Immature natural killer cell (primary cell): ENCODE results near the gene GALNTL6. TPM values are rescaled to one million over a fixed set of nuclear protein-coding genes. Genes with fewer than 3 reads are reported as not detected.
A peak's percentile ranks its signal among the peaks of the same experiment; 100 is the strongest.
"Not testable (repeated sequence)": the region's sequence is repeated elsewhere in the genome, so short reads cannot be mapped to it uniquely, and the experiment has no call there.

Experiments used
- DNase-seq, 3 donors: peaks; one replicate each; pipeline ENCODE4 v3.0.0; 2022; ENCODE audit warnings: mixed read lengths in 1 of 3
- H3K27ac Mint-ChIP-seq, 6 donors: one replicate each; pipeline ENCODE4 v1.8.0; 2020; ENCODE audit warnings: mixed read lengths in 6 of 6, mild to moderate bottlenecking in 5 of 6, inconsistent platforms in 4 of 6, moderate library complexity in 3 of 6
- H3K27me3 Mint-ChIP-seq, 3 donors: one replicate each; pipeline ENCODE4 v1.8.0; 2020 to 2021; ENCODE audit warnings: low read depth in 3 of 3, mild to moderate bottlenecking in 3 of 3, mixed read lengths in 3 of 3, moderate library complexity in 3 of 3, inconsistent platforms in 1 of 3
- H3K36me3 Mint-ChIP-seq, 3 donors: one replicate each; pipeline ENCODE4 v1.8.0; 2020; ENCODE audit warnings: mixed read lengths in 3 of 3, inconsistent platforms in 2 of 3, mild to moderate bottlenecking in 2 of 3
- H3K4me1 Mint-ChIP-seq, 2 donors: one replicate each; pipeline ENCODE4 v1.8.0; 2020; ENCODE audit warnings: inconsistent platforms in 2 of 2, mild to moderate bottlenecking in 2 of 2, mixed read lengths in 2 of 2, moderate library complexity in 1 of 2
- H3K4me3 Mint-ChIP-seq, 5 donors: one replicate each; pipeline ENCODE4 v1.8.0; 2020; ENCODE audit warnings: mild to moderate bottlenecking in 5 of 5, mixed read lengths in 5 of 5, inconsistent platforms in 3 of 5, moderate library complexity in 3 of 5
- H3K9me3 Mint-ChIP-seq, 6 donors: one replicate each; pipeline ENCODE4 v1.8.0; 2020; ENCODE audit warnings: mild to moderate bottlenecking in 6 of 6, mixed read lengths in 6 of 6, inconsistent platforms in 4 of 6, moderate library complexity in 3 of 6
- polyA plus RNA-seq, 3 donors: library from polyadenylated mRNA; unstranded; fragments of 300-500 nt; fragmentation: Illumina TruSeq; gene quantifications; one replicate each; pipeline ENCODE4 v1.2.3, GENCODE V29; 2021

GALNTL6 gene
- polyA plus RNA-seq, 3 donors from 2014 or later = not detected

DNA sequence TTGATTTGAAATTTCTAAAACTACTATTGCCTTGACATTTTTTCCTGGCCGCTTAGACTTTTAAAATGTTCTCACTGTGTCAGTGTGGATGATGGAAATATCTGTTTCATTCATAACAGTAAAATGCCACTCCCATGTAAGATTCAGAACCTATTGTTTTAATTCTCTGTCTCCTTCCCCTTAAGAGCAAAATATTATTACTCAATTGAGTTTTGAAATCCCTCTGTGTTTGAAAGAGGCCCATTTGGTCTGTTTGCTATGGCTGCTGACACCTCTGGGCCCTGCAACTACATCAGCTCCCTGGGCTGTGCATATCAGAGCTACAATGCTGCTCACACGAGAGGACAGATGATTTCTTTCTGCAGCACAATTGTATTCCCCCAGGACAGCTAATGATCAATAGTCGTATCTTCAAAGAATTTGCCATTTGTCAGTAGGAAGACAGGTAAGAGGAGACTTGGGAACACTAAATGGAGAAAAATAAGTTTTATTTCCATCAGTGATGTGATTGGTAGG is 967.4 kb downstream of the GALNTL6 start:
- Mint-ChIP-seq H3K27me3 (peaks cover 0 to 1% (median 0%) of the 10 kb centered on the region in 3 donors), H3K36me3 (no peaks in the 10 kb centered on the region), H3K9me3 (peaks cover 0 to 6% (median 4%) of the 10 kb centered on the region in 6 donors), H3K4me3 (no peak overlapping the region), H3K27ac (no peak overlapping the region), H3K4me1 (no peaks in the 10 kb centered on the region)
- no peak for DNase-seq

DNA sequence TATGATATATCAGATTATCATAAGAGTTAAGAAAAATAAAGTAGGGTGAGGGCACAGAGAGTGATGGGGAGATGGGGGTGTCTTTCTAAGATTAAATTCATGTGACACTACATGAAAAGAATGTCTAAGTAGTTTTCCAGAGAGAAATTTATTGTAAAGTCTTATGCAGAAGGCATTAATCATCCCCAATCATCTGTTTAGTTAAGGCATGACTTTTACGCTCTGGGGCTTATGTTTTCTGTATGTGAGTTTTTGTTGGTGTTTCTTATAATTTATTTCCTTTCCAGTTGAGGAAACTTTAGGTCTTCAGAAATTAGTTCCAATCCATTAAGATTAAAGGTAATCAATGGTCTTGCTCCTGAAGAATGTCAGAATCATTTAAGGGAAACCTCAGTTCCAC is 972.4 kb downstream of the GALNTL6 start:
- Mint-ChIP-seq H3K36me3 (no peaks in the 10 kb centered on the region), H3K9me3 (peaks cover 0 to 16% (median 2%) of the 10 kb centered on the region in 6 donors), H3K4me1 (no peaks in the 10 kb centered on the region), H3K4me3 (no peak overlapping the region), H3K27me3 (peaks cover 0 to 2% (median 0%) of the 10 kb centered on the region in 3 donors), H3K27ac (no peak overlapping the region)
- no peak for DNase-seq

DNA sequence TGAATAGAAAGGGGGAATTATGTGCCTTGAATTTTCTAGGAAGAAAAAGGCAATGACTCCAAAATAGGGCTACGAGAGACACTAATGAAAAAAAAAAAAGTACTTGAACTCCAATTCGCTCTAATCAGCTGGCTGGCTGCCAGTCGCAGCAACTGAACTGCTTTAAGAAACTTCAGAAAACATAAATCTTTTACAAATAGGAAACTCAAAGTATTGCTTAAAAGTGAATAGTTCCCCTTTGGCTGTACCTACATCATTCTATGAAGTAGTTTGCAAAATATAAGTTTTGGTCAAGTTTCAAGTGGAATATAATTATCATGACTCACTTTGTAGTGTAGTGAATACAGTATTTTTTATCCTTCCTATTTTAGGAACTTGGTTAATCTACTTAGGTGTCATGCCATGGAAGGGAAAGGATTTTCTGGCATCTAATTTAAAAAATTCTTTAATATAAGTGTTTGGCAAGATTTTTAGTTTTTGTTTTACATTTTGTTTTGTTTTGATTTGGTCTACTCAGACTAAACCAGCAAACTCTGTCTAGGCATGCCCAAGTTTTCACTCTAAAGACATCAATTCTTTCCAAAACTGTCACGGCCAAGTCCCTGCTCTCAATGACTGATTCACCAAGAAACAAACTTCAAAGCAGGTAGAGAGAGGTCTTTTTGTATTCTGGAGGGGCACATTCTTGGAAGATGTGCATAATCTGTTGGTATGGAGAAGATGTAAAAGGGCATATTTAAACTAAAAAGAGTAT is 973.0 kb downstream of the GALNTL6 start:
- no peaks in the 10 kb centered on the region for H3K36me3 Mint-ChIP-seq
- peaks cover 0 to 2% (median 0%) of the 10 kb centered on the region in 3 donors for H3K27me3 Mint-ChIP-seq
- H3K4me1 Mint-ChIP-seq = no peaks in the 10 kb centered on the region
- H3K27ac Mint-ChIP-seq = no peak overlapping the region
- no peak overlapping the region for H3K4me3 Mint-ChIP-seq
- H3K9me3 Mint-ChIP-seq = peaks cover 0 to 18% (median 2%) of the 10 kb centered on the region in 6 donors
- no peak for DNase-seq

DNA sequence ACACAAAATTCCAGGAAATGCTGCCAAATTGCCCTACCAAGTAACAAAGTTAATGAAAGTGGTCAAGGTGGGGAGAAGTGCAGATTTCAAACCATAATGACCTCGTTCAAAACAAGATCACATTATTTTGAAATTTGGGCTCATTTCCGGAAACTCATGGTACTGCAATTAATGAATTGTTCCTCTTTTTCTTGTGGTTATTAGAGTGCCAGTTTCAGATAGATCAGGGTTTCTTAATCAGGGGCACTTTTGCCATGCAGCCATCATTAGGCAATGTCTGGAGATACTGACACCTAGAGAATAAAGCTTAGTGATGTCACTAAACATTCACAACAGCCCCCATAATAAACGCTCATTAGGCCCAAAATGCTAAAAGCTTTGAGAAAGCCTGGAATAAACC is 973.9 kb downstream of the GALNTL6 start:
- no peak for DNase-seq
- Mint-ChIP-seq H3K4me3 (no peak overlapping the region), H3K4me1 (no peaks in the 10 kb centered on the region), H3K9me3 (peaks cover 0 to 18% (median 2%) of the 10 kb centered on the region in 6 donors), H3K27ac (no peak overlapping the region), H3K27me3 (peaks cover 0 to 2% (median 0%) of the 10 kb centered on the region in 3 donors), H3K36me3 (no peaks in the 10 kb centered on the region)

DNA sequence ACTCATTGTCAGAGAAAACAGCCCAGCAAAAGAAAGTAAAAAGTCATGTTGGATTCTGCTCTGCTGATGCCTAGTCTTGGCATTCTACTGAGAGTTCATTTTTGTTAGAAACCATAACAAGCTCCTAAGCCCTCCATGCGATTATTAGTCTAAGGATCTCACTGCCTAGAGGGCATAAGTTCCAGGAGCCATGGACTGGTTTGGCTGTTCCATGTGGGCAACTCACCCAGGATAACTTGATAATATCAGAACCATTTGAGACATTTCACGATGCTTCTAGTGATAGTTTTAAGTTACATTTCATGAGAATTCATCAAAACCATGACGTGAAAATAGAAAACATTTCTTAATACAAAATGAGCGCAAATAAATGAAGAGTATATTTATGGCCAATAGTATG is 978.6 kb downstream of the GALNTL6 start:
- H3K9me3 Mint-ChIP-seq = peaks cover 0 to 17% (median 4%) of the 10 kb centered on the region in 6 donors
- H3K36me3 Mint-ChIP-seq = no peaks in the 10 kb centered on the region
- H3K4me3 Mint-ChIP-seq = no peak overlapping the region
- H3K27me3 Mint-ChIP-seq = no peaks in the 10 kb centered on the region
- no peak for DNase-seq
- H3K27ac Mint-ChIP-seq = no peak overlapping the region
- no peaks in the 10 kb centered on the region for H3K4me1 Mint-ChIP-seq

DNA sequence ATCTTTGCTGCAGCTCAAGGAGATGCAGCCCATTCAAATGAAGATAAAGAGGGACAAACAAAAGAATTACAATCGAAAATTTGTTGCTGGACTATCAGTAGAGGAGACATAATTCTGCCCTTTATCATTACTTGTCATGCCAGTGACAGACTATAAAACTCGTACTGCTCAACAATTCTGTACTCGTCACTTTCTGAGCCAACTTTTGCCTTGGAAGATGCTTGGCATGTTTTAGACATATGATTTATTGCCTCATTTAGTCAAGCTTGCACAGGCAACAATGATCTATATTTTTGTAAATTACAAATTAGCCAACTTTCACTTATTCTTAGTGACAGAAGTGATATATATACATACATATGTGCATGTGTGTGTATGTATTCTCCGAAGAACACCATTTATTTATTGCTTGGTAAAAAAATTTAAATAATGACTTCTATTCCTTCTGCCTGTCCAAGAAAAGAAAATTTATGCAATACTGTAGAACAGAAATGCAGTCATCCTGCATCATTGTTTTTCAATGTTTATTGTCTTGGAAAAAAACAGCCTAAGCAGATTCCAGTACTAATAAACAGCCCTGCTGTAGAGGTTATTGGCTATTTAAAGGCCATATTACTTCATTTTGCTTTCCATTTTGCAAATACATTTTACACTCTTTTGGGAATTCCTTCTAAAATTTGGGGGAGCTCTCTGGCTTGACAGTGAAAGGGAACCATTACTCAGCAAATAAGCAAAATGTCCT is 980.5 kb downstream of the GALNTL6 start:
- no peak for DNase-seq
- Mint-ChIP-seq H3K9me3 (peaks cover 0 to 9% (median 4%) of the 10 kb centered on the region in 6 donors), H3K27ac (no peak overlapping the region), H3K4me3 (no peak overlapping the region), H3K36me3 (no peaks in the 10 kb centered on the region), H3K4me1 (no peaks in the 10 kb centered on the region), H3K27me3 (no peaks in the 10 kb centered on the region)

DNA sequence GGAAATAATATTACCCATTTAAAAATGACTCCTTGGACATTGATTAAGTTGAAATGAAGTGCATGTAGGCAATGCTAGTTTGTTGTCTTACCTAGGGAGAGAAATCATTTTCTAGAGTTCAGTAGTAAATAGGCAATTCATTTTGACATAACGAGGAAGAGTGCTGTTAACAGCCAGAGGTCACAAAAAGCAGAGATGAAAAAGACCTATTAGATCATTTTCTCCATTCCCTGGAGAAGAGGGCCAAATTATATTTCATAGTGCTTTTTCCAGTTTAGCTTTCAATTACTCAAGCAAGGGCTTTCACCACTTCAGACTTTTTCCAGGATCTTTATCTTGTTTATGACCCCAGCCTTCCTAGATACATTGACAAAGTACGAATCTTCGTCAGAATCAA is 981.1 kb downstream of the GALNTL6 start:
- no peak overlapping the region for H3K27ac Mint-ChIP-seq
- H3K27me3 Mint-ChIP-seq = no peaks in the 10 kb centered on the region
- no peak for DNase-seq
- H3K4me1 Mint-ChIP-seq = no peaks in the 10 kb centered on the region
- H3K4me3 Mint-ChIP-seq = no peak overlapping the region
- H3K36me3 Mint-ChIP-seq = no peaks in the 10 kb centered on the region
- peaks cover 0 to 10% (median 4%) of the 10 kb centered on the region in 6 donors for H3K9me3 Mint-ChIP-seq

DNA sequence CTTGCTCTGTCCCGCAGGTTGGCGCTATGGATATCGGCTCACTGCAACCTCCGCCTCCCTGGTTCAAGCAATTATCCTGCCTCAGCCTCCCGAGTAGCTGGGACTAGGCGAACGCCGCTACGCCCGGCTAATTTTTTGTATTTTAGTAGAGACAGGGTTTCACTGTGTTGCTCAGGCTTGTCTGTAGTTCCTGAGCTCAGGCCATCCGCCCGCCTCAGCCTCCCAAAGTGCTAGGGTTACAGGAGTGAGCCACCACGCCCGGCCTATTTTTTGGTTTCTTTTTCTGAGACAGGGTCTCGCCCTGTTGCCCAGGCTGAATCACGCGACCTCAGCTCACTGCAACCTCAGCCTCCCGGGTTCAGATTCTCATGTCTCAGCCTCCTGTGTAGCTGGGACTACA is 984.1 kb downstream of the GALNTL6 start:
- DNase-seq, H3K4me3 Mint-ChIP-seq, H3K36me3 Mint-ChIP-seq, H3K4me1 Mint-ChIP-seq, H3K27ac Mint-ChIP-seq, H3K27me3 Mint-ChIP-seq: not testable (repeated sequence)
- peaks cover 0 to 10% (median 1%) of the 10 kb centered on the region in 6 donors for H3K9me3 Mint-ChIP-seq

DNA sequence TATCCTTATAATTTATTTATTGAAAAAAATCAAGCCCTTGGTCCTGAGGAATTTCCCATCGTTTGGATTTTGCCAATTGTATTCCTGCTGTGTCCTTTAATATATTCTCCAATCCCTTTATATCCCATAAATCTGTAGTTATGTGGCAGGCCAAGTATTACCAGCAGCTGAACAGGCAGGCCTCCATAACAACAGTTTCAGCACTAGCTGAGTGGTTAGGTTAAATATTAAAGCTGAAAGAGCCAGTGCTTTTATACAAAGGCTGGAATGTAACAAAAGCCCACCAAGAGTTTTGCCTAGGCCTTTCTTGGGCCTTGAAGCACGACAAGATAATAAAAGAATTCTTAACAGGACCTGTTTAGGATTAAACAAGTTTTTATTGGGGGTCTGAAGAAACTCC is 988.8 kb downstream of the GALNTL6 start:
- Mint-ChIP-seq H3K4me3 (no peak overlapping the region), H3K27ac (no peak overlapping the region), H3K27me3 (peaks cover 0 to 2% (median 0%) of the 10 kb centered on the region in 3 donors), H3K4me1 (no peaks in the 10 kb centered on the region), H3K36me3 (no peaks in the 10 kb centered on the region), H3K9me3 (peaks cover 0 to 4% (median 0%) of the 10 kb centered on the region in 6 donors)
- DNase-seq = no peak

DNA sequence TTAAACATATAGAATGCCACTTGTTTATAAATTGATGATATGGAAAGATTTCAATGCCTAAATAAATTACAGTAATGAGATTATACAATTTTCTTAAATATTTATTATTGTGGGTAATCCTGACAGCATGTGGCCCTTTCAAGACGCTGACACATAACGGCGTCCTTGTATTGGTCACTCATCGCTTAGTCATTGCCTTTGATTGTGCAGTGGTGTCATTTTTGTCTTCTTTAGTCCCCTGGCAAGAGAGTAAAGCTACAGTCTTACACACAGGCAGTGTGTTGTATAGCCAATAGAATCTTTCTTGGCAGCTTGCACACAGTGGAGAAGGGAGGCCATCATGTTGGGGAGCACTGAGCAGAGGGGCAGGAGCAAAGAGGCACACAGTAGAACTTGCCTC is 993.6 kb downstream of the GALNTL6 start:
- DNase-seq = no peak
- H3K4me3 Mint-ChIP-seq = no peak overlapping the region
- H3K9me3 Mint-ChIP-seq = peaks cover 0 to 3% (median 0%) of the 10 kb centered on the region in 6 donors
- H3K36me3 Mint-ChIP-seq = no peaks in the 10 kb centered on the region
- no peak overlapping the region for H3K27ac Mint-ChIP-seq
- peaks cover 0 to 10% of the 10 kb centered on the region in 2 donors for H3K4me1 Mint-ChIP-seq
- peaks cover 0 to 2% (median 0%) of the 10 kb centered on the region in 3 donors for H3K27me3 Mint-ChIP-seq

DNA sequence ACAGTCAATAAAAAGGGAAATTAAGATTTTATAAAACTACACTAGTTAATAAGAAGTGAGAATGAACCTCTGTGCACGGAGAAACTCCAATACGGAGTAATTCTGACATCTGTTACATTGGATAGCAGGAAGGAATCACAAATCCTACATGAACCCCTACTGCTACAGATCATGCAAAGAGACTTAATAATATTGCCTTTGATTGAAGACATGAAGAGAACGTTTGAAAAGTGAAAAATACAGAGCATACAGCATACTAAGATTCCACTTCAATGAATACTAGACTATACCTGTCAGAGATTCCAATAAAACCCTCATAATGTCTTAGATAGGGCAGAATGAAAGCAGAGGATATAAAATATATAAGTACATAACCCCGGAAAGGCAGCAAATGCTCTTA is 995.0 kb downstream of the GALNTL6 start:
- no peak overlapping the region for H3K27ac Mint-ChIP-seq
- no peak overlapping the region for H3K4me3 Mint-ChIP-seq
- peaks cover 0 to 2% (median 0%) of the 10 kb centered on the region in 3 donors for H3K27me3 Mint-ChIP-seq
- H3K4me1 Mint-ChIP-seq = peaks cover 0 to 10% of the 10 kb centered on the region in 2 donors
- peaks cover 0 to 3% (median 0%) of the 10 kb centered on the region in 6 donors for H3K9me3 Mint-ChIP-seq
- no peak for DNase-seq
- H3K36me3 Mint-ChIP-seq = no peaks in the 10 kb centered on the region

DNA sequence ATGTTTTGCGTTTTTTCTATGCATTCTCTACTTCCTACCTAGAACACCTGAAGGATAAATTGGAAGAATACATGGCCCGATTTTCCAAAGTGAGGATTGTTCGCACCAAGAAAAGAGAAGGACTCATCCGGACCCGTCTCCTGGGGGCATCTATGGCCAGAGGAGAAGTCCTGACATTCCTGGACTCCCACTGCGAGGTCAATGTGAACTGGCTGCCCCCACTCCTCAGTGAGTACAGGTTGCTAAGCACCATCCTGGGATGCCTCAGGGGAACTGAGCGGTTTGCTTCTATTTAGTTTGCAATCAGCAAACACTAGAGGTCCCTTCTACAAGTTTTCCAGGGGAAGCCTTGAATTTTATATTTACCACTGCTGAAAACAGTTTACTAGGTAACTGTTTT is 996.1 kb downstream of the GALNTL6 start:
- H3K9me3 Mint-ChIP-seq = peaks cover 0 to 3% (median 0%) of the 10 kb centered on the region in 6 donors
- H3K4me3 Mint-ChIP-seq = no peak overlapping the region
- no peaks in the 10 kb centered on the region for H3K36me3 Mint-ChIP-seq
- H3K4me1 Mint-ChIP-seq = peaks cover 0 to 10% of the 10 kb centered on the region in 2 donors
- no peak overlapping the region for H3K27ac Mint-ChIP-seq
- H3K27me3 Mint-ChIP-seq = peaks cover 0 to 2% (median 0%) of the 10 kb centered on the region in 3 donors
- no peak for DNase-seq

DNA sequence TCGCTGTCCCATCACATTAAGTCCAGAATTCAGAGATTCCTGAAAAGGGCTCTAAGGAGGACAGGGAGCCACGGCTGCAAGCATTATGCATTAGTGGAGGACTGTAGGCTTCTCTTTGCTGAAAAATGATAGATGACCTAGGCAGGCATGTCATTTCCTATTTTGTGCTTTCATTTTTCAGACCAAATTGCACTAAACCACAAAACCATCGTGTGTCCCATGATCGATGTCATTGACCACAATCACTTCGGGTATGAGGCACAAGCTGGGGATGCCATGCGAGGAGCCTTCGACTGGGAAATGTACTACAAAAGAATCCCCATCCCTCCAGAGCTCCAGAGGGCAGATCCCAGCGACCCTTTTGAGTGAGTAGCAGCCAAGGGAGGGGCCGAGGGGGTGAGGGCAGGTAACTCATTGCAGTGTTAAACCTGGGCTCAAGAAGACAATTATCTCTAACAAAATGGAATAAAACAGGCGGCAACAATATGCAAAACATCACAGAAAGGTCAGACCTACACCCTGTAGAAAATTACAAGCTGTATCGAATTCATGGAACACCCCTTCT is 1000.2 kb downstream of the GALNTL6 start:
- no peaks in the 10 kb centered on the region for H3K36me3 Mint-ChIP-seq
- H3K27me3 Mint-ChIP-seq = no peaks in the 10 kb centered on the region
- H3K27ac Mint-ChIP-seq = no peak overlapping the region
- H3K4me3 Mint-ChIP-seq = peak overlapping the region in 1 of 5 donors; percentile 5
- DNase-seq = no peak
- peaks cover 0 to 5% (median 2%) of the 10 kb centered on the region in 6 donors for H3K9me3 Mint-ChIP-seq
- H3K4me1 Mint-ChIP-seq = peaks cover 0 to 10% of the 10 kb centered on the region in 2 donors
